Progenitor cell of endocrine pancreas (in vitro differentiated cells): ENCODE data around the gene ZNF480. TPM values are rescaled to one million over a fixed set of nuclear protein-coding genes. Genes with fewer than 3 reads are reported as not detected.

ENCODE experiments used
- DNase-seq: peaks from one replicate; pipeline ENCODE4 v3.0.0; 2021; ENCODE audit warnings: low spot score; ENCODE audit not compliant: unreplicated experiment
- H3K27ac Mint-ChIP-seq: 2 replicates; pipeline ENCODE4 v1.8.0; 2021; ENCODE audit warnings: mild to moderate bottlenecking, moderate library complexity, mixed read lengths
- H3K27me3 Mint-ChIP-seq: 2 replicates; pipeline ENCODE4 v1.8.0; 2021; ENCODE audit warnings: mixed read lengths
- H3K36me3 Mint-ChIP-seq: 2 replicates; pipeline ENCODE4 v1.8.0; 2022; ENCODE audit warnings: mixed read lengths; ENCODE audit not compliant: insufficient read depth
- H3K4me1 Mint-ChIP-seq: 2 replicates; pipeline ENCODE4 v1.8.0; 2021; ENCODE audit warnings: low read depth, mixed read lengths
- H3K4me3 Mint-ChIP-seq: 2 replicates; pipeline ENCODE4 v1.8.0; 2021; ENCODE audit warnings: low read depth, mild to moderate bottlenecking, moderate library complexity, mixed read lengths
- H3K9me3 Mint-ChIP-seq: 2 replicates; pipeline ENCODE4 v1.8.0; 2021; ENCODE audit warnings: low read depth, mixed read lengths
- CTCF ChIP-seq: fragments of 200-600 bp; sonication (generic); IDR thresholded peaks from one replicate; pipeline ENCODE4 v1.5.0; 2021; ENCODE audit warnings: antibody characterized with exemption, mild to moderate bottlenecking; ENCODE audit not compliant: unreplicated experiment
- microRNA-seq: library from miRNA; unstranded; fragments of <30 nt; microRNA quantifications from one replicate; pipeline ENCODE4 v1.1.0, GENCODE V29; 2020; ENCODE audit warnings: borderline number of aligned reads; ENCODE audit not compliant: unreplicated experiment
- total RNA-seq: library from RNA; stranded (reverse); gene quantifications from 2 replicates; pipeline ENCODE4 v1.2.1, GENCODE V29; 2021

Gene ZNF480
- total RNA-seq, 1 donor from 2014 or later = 25.7 TPM

GRCh38 chr19:52370341-52370710 lies 73.4 kb downstream of the ZNF480 start:
- DNase-seq = no peak
- H3K27me3 Mint-ChIP-seq = no peaks in the 10 kb centered on the region
- peaks cover 62% of the 10 kb centered on the region for H3K36me3 Mint-ChIP-seq
- peak overlapping the region; percentile 91 for H3K27ac Mint-ChIP-seq
- H3K9me3 Mint-ChIP-seq = peaks cover 38% of the 10 kb centered on the region
- no peaks in the 10 kb centered on the region for H3K4me1 Mint-ChIP-seq
- no peak for TF ChIP-seq CTCF
- peak overlapping the region; percentile 70 for H3K4me3 Mint-ChIP-seq

Small RNA genes within 50 kb of the gene (microRNA-seq; reads per million reads assigned to microRNA genes)
- gene MIR643 = 6.0 reads per million, percentile 3 among the genes with 10 or more reads in this experiment

Other genes starting within 250 kb of the ZNF480 start
- gene ZNF432, start 248.3 kb upstream of the ZNF480 start, total RNA-seq = 27.2 and 33.6 TPM in 2 replicates
- 30.4 and 30.7 TPM in 2 replicates for gene ZNF841, start 201.4 kb upstream of the ZNF480 start, total RNA-seq
- gene ZNF616, start 157.2 kb upstream of the ZNF480 start, total RNA-seq = 24.0 and 28.5 TPM in 2 replicates
- gene ZNF836, start 125.5 kb upstream of the ZNF480 start, total RNA-seq = 30.2 and 32.6 TPM in 2 replicates
- gene PPP2R1A, start 107.1 kb upstream of the ZNF480 start, total RNA-seq = 299 and 307 TPM in 2 replicates
- 27.1 and 29.4 TPM in 2 replicates for gene ZNF766, start 27.6 kb upstream of the ZNF480 start, total RNA-seq
- gene ZNF610, start 39.1 kb downstream of the ZNF480 start, total RNA-seq = 24.8 and 27.1 TPM in 2 replicates
- gene ZNF880, start 72.8 kb downstream of the ZNF480 start, total RNA-seq = 34.1 and 36.7 TPM in 2 replicates
- 42.8 and 44.5 TPM in 2 replicates for gene ZNF528, start 100.7 kb downstream of the ZNF480 start, total RNA-seq
- 0.22 and 0.49 TPM in 2 replicates for gene ZNF534, start 132.0 kb downstream of the ZNF480 start, total RNA-seq
- 2.8 and 3.0 TPM in 2 replicates for gene ZNF578, start 156.4 kb downstream of the ZNF480 start, total RNA-seq
- gene ZNF808, start 230.5 kb downstream of the ZNF480 start, total RNA-seq = 38.6 and 41.6 TPM in 2 replicates